LNCaP clone FGC (cell line): ENCODE measurements around the gene GDI2.
"Not testable (repeated sequence)": the region's sequence is repeated elsewhere in the genome, so short reads cannot be mapped to it uniquely, and the experiment has no call there.

ENCODE experiments used
- DNase-seq: peaks from one replicate; pipeline ENCODE4 v3.0.0-alpha.2; 2011; ENCODE audit warnings: low read depth
- H3K4me3 ChIP-seq: 2 replicates; pipeline ENCODE4 v1.5.1; 2011; ENCODE audit warnings: mild to moderate bottlenecking, low read depth, low read length, control low read depth
- TF ChIP-seq, protein P1 (sequence below): IDR thresholded peaks from 2 replicates; pipeline ENCODE4 v1.5.1; 2012; ENCODE audit warnings: mild to moderate bottlenecking; ENCODE audit not compliant: control insufficient read depth, insufficient read depth; ENCODE audit errors: extremely low read depth

The GDI2 gene

DNA sequence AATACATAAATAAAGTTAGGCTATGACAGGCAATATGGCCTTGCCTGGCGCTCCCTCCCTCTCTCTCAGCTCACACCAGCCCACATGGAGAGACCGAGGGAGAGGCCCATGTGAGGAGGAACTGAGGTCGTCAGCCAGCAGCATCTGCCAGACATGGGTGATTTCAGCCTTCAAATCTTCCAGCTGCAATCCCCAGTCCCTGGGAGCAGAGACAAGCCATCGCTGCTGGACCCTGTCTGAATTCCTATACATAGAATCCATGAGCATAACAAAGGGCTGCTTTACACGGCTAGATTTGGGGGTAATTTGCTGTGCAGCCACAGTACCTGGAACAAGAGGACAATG, 40.9 kb upstream of the GDI2 start:
- DNase-seq, result no peak
- H3K4me3 ChIP-seq, result no peak overlapping the region
- TF ChIP-seq, protein P1, sequence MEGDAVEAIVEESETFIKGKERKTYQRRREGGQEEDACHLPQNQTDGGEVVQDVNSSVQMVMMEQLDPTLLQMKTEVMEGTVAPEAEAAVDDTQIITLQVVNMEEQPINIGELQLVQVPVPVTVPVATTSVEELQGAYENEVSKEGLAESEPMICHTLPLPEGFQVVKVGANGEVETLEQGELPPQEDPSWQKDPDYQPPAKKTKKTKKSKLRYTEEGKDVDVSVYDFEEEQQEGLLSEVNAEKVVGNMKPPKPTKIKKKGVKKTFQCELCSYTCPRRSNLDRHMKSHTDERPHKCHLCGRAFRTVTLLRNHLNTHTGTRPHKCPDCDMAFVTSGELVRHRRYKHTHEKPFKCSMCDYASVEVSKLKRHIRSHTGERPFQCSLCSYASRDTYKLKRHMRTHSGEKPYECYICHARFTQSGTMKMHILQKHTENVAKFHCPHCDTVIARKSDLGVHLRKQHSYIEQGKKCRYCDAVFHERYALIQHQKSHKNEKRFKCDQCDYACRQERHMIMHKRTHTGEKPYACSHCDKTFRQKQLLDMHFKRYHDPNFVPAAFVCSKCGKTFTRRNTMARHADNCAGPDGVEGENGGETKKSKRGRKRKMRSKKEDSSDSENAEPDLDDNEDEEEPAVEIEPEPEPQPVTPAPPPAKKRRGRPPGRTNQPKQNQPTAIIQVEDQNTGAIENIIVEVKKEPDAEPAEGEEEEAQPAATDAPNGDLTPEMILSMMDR, result no peak

DNA sequence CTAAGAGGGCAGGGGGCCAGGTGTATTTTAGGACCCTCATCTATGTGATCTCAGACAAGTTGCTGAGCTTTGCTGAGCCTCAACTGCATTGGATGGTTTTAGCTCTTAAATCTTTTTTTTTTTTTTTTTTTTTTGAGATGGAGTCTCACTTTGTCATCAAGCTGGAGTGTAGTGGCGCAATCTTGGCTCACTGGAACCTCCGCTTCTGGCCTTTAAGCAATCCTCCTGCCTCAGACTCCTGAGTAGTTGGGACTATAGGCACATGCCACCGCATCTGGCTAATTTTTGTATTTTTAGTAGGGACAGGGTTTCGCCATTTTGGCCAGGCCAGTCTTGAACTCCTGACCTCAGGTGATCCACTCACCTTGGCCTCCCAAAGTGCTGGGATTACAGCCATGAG, 33.4 kb upstream of the GDI2 start:
- H3K4me3 ChIP-seq, DNase-seq: not testable (repeated sequence)

DNA sequence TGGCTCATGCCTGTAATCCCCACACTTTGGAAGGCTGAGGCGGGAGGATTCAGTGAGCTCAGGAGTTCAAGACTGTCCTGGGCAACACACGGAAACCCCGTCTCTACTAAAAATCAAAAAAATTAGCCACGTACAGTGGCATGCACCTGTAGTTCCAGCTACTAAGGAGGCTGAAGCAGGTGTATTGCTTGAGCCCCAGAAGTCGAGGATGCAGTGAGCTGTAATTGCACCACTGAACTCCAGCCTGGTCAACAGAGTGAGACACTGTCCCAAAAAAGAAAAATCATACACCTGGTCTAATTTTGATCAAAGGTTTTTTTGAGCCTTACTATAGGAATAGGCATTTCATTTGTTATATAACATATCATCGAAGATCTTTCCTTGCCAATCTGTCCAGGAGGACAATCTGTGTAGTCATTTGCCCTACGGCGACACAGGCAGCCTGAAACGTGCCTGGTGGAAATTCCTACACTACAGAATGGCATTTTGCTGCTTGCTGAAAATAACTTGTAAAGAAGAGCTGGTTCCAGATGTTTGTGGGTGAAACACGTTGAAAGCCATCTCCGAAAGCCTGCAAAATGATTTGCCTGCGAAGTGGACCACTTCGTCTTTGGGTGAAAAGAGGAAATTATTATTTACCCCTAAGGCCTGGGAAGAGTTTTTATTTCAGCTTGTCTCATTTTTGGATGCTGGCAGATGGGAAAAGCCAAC, 31.3 kb upstream of the GDI2 start:
- TF ChIP-seq, protein P1, result no peak
- H3K4me3 ChIP-seq, result no peak overlapping the region

DNA sequence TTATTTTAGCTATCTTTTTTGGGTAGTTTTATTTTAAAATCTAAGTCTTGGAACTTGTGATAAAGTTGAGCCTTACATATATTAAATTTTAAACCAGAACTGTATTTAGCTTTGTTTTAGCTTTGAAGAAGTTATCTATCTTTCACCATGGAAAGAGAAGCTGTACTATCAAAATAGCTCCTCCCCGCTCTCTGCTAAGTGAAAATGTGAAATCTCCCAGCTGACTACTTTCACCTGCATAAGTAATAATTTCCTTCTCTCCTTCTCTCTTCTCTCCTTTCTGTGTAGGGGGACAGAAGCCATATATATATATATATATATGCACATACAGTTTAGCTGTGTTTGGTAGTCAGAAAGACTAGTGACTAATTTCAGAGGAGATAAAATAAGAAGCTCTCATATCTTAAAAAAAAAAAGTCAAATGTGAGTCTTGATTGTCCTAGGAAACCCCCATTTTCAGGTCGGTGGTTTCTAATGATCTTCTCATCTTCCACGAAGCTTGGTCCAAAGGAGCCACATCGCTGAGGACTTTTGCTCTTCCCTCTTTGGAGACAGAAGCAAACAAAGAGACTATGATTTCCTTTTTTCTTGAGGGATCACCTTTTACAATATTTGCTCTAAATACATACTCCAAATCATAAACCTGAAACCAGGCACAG, 30.6 kb upstream of the GDI2 start:
- TF ChIP-seq, protein P1, result no peak
- DNase-seq, result no peak
- H3K4me3 ChIP-seq, result no peak overlapping the region

More for the DNA sequence above, 31.3 kb upstream of the GDI2 start:
- no peak for DNase-seq

DNA sequence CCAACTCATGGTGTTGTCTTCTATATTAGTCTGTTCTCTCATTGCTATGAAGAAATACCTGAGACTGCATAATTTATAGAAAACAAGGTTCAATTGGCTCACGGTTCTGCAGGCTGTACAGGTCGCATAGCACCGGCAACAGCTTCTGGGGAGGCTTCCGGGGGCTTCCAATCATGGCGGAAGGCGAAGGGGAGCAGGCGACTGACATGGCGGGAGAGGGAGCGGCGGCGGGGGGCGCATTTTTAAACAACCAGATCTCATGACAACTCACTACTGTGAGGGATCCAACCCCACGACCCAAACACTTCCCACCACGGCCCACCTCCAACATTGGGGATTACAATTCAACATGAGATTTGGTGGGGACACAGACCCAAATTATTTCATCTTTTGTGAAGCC, 28.7 kb upstream of the GDI2 start:
- TF ChIP-seq, protein P1, result no peak
- DNase-seq, result no peak
- no peak overlapping the region for H3K4me3 ChIP-seq

DNA sequence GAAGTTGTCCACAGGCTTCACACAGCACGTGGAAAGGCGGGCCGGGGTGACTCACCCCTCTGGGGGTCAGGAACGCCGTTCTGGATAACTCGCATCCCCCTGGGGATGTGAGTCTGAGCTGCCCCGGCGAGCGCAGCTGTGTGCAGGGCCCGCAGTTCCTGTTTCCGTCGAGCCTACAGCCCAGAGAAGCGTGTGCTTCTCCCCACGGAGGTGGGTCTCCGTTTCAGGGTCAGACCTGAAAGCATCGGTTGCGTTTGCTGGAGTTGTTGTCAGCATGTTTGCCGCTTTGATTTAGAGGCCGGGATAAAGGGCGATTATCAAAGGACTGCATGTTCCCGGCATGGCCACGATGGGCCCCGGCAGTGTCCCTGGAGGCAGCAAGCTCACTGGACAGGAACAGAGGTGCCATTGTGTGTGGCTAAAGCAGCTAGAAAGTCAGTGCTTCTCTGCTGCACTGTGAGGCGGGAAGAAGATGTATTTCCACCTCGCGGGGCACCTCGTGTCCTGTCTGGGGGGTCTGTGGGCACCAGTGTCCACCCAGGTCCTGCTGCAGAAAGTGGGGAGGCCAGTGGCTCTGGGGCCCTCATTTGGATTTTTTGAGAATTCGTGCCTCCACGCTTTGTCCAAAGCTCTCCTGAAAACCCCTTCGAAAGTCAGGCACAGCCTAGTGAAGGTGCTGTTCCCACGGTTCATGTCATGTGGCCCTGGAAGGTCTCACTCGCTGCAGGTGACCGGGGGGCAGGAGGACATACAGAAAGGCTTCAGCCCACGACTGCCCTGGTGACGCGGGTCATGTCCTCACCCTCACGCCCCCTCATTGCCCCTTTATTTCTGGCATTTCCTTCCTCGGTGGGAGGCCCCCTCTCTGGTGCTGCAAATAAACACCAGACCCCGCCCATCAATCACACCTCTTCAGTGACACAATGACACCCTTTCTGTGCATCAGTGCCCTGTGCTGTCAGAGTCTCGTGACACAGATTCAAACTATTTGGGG, 27.4 kb upstream of the GDI2 start:
- no peak for DNase-seq
- TF ChIP-seq, protein P1, result no peak
- H3K4me3 ChIP-seq, result no peak overlapping the region

DNA sequence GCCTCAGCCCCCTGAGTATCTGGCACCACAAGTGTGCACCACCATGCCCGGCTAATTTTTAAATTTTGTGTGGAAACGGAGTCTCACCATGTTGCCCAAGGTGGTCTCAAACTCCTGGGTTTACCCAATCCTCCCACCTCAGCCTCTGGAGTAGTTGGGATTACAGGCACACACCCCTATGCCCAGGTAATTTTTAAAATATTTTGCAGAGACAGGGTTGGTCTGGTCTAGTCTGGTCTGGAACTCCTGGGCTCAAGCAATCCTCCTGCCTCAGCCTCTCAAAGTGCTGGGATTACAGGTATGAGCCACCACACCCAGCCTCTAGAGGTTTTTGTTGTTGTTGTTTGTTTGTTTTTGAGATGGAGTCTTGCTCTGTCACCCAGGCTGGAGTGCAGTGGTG, 22.9 kb upstream of the GDI2 start:
- not testable (repeated sequence) for DNase-seq, H3K4me3 ChIP-seq
